WTC11 (cell line): ENCODE data around the gene COX19.

Experiments
- CTCF ChIP-seq: fragments of 200-600 bp; IDR thresholded peaks from 2 replicates; pipeline ENCODE4 v1.8.0; 2022; ENCODE audit warnings: antibody characterized with exemption
- JUN ChIP-seq: sonication (generic); formaldehyde crosslinking; IDR thresholded peaks from 2 replicates; pipeline ENCODE4 v1.8.0; 2023; ENCODE audit warnings: mild to moderate bottlenecking, missing genetic modification reagents
- SMAD4 ChIP-seq: sonication (generic); formaldehyde crosslinking; IDR thresholded peaks from 2 replicates; pipeline ENCODE4 v1.8.0; 2022; ENCODE audit warnings: mild to moderate bottlenecking, missing genetic modification reagents
- SP1 ChIP-seq: sonication (generic); formaldehyde crosslinking; conservative IDR thresholded peaks from 2 replicates; pipeline ENCODE4 v1.8.1; 2022; ENCODE audit warnings: missing genetic modification reagents

GRCh38 chr7:934469-935163 is 40.7 kb downstream of the COX19 start:
- TF ChIP-seq SMAD4 (CRISPR knock-in tag) (no peak), JUN (no peak), CTCF (no peak), SP1 (CRISPR knock-in tag) (no peak)
